Gastrocnemius medialis (tissue), 4 donors: Measurements from ENCODE around the gene CRKL.

Experiments used
- CTCF ChIP-seq, 5 experiments: fragments of 450-650 bp in 3 of 5; fragments of 200-600 bp in 2 of 5; sonication (generic) in 2 of 5; IDR thresholded peaks in 4 of 5; conservative IDR thresholded peaks in 1 of 5; 1 replicate in 4 of 5; 2 replicates in 1 of 5; pipeline ENCODE4 v1.5.1; 2016 to 2019; ENCODE audit warnings: antibody characterized with exemption in 5 of 5, mild to moderate bottlenecking in 3 of 5, moderate library complexity in 3 of 5
- POLR2A ChIP-seq, 2 donors: fragments of 450-650 bp; IDR thresholded peaks; one replicate each; pipeline ENCODE4 v1.6.1; 2017; ENCODE audit warnings: antibody characterized with exemption in 2 of 2, mild to moderate bottlenecking in 2 of 2, moderate library complexity in 2 of 2

DNA sequence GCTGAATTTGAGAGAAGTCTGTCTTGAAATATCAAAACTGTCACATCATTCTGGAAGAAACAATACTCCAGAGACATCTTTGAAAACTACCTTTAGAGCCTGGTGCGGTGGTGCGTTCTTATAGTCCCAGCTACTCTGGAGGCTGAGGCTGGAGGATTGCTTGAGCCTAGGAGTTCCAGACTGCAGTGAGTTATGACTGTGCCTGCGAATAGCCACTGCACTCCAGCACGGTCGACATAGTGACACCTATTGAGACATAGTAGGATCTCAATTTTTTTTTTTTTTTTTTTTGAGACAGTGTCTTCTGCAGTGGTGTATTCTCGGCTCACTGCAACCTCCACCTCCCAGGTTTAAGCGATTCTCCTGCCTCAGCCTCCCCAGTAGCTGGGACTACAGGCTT is 38.3 kb downstream of the CRKL start:
- no peak for TF ChIP-seq POLR2A (IDR thresholded peaks at IDR 0.05)
- no peak for TF ChIP-seq CTCF (IDR thresholded peaks at IDR 0.05 in 4 of 5, conservative IDR thresholded peaks at IDR 0.05 in 1 of 5)
